ENCODE measurements around the gene MCF2L2.
"Not testable (repeated sequence)": the region's sequence is repeated elsewhere in the genome, so short reads cannot be mapped to it uniquely, and the experiment has no call there.

The MCF2L2 gene, protein sequence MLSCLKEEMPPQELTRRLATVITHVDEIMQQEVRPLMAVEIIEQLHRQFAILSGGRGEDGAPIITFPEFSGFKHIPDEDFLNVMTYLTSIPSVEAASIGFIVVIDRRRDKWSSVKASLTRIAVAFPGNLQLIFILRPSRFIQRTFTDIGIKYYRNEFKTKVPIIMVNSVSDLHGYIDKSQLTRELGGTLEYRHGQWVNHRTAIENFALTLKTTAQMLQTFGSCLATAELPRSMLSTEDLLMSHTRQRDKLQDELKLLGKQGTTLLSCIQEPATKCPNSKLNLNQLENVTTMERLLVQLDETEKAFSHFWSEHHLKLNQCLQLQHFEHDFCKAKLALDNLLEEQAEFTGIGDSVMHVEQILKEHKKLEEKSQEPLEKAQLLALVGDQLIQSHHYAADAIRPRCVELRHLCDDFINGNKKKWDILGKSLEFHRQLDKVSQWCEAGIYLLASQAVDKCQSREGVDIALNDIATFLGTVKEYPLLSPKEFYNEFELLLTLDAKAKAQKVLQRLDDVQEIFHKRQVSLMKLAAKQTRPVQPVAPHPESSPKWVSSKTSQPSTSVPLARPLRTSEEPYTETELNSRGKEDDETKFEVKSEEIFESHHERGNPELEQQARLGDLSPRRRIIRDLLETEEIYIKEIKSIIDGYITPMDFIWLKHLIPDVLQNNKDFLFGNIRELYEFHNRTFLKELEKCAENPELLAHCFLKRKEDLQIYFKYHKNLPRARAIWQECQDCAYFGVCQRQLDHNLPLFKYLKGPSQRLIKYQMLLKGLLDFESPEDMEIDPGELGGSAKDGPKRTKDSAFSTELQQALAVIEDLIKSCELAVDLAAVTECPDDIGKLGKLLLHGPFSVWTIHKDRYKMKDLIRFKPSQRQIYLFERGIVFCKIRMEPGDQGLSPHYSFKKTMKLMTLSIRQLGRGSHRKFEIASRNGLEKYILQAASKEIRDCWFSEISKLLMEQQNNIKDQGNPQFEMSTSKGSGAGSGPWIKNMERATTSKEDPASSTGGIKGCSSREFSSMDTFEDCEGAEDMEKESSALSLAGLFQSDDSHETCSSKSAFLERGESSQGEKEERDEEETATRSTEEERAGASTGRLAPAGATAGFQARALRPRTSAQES

GRCh38 chr3:183428447-183429211, at the start of gene MCF2L2:
Gene MCF2L2 (minus strand): TSS chr3:183428619. CDS start chr3:183427977, 642 bp downstream.
- DNase-seq, result peak; percentile 54

DNA sequence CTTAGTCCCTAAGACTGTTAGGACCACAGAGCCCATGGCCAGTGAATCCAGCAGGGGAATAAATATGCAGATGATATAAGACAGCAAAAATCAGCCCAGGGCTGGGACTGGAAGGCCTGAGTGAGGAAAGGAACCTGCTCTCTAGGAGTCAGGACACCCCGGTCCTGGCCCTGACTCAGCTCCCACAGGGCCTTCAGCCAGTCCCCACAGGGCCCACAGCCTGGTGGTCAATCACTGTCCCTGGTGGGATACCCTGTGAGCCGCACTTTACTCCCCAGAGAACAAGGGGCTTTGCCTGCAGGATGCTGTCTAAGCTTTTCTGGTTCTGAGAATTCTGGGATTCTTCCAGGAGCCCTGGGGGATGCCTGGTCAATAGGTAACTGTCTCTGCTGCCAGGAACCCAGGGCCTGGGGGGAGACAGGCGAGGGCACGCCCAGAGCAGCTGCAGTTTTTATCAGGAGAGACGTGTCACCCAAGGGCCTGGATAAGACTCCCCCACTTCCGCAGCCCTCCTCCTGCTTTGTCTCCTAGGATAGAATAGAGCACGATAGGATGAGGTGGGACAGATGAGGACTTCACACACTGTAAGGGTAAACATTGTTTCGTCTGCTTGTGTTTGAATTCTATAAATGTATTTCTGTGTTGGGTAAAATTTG, 49.5 kb upstream of the MCF2L2 start:
- DNase-seq, result no peak

GRCh38 chr3:183475764-183476162, 47.3 kb upstream of the MCF2L2 start:
- not testable (repeated sequence) for DNase-seq

DNA sequence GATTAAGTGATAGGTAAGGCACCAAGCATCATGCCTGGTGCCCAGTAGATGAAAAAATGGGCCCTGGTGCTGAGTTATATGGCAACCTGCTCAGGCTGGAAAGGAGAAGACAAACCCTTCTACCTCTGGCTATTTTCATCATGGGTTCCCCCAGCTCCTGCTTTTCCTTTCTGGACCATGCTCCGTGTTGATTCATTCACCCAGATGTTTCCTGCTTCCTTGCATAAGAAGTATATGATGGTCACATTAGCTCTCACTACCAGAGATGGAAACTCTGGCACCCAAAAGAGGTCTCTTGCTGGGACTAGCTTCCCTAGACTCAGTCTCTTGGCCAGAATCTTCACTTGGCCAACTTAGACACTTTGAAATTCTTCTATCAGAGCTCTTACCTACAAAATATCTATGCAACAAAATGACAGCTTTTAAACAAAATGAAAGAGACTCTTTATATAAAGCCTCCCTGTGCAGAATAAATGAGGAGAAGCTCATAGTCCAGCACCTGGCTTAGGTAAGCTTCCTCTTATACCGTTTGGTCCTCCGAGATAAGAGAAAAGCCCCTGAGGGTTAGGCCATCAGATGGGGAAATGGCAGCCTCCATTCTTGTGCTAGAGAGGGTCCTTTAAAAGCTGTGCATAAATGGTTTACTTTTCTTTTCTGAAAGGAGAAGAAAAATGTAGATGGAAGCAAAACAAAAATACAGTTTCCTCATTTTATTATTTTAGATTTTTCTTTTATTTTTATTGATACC, 46.8 kb upstream of the MCF2L2 start:
- no peak for DNase-seq

DNA sequence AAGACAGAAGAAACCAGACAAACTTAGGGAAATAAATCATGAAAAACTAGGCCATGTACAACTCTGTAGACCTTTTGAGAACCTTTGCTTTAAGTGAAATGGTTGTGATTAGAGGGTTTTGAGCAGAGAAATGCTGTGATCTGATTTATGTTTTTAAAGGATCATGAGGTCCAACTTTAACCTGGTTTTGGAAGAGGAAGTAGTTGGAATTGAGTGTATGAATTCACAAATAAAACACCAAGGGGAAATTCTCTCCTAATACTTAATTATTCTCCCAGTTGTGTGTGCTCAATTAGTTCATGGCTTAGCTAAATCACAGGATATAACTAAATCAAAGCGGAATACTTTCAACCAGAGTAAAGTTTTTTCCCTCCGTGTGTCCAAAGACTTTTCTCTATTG, 45.5 kb upstream of the MCF2L2 start:
- DNase-seq, result no peak

- DNase-seq, result no peak
These were observed 43.7 kb upstream of the MCF2L2 start for GRCh38 chr3:183472155-183472554.

DNA sequence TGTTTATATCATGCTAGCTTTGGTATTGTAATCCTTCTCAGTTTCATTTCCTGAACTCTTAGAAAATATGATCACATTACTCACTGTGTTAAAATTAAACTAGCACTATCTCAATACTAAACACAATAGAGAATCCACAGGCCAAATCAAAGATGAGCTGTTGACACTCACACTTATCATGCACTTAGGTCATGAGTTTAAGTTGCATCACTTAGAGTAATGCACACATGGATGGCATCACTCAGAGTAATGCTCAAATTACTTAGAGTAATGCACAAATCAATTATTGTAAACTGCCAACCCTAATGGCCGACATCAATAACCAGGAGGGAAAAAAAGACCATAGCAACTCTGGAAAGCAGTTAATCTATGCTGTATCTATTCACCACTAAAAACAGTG, 40.0 kb upstream of the MCF2L2 start:
- DNase-seq, result no peak

DNA sequence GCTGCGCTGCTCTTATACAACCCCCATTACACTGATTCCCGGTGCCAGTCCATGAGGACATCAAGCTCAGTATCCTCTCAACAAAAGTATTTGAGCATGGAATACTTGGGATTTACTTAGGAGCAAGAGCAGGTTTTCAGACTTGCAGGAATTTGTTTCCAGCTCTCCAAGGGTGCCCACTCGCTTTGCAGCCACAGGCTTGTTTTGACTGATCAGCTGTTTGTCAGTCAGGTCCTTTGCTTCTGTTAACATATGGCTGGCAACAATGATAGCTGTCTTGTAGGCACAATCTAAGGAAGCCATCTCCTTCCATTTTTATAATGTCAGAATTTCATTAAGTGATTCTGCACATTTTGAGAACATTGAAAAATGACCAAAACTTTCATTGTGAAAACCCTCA, 38.2 kb upstream of the MCF2L2 start:
- DNase-seq, result no peak

DNA sequence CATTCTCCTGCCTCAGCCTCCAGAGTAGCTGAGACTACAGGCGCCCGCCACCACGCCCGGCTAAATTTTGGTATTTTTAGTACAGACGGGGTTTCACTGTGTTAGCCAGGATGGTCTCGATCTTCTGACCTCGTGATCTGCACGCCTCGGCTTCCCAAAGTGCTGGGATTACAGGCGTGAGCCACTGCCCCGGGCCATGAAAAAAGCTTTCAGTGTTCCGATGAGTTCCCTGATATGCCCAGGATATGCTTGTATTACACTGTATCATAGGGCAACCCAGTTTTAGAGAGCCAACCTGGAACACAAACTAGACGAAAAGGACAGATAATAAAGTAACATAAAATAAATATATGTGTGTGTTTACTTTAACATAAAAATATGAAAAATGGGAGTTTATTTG, 37.3 kb upstream of the MCF2L2 start:
- not testable (repeated sequence) for DNase-seq

- DNase-seq, result no peak
These were observed 36.1 kb upstream of the MCF2L2 start for GRCh38 chr3:183464480-183464879.

DNA sequence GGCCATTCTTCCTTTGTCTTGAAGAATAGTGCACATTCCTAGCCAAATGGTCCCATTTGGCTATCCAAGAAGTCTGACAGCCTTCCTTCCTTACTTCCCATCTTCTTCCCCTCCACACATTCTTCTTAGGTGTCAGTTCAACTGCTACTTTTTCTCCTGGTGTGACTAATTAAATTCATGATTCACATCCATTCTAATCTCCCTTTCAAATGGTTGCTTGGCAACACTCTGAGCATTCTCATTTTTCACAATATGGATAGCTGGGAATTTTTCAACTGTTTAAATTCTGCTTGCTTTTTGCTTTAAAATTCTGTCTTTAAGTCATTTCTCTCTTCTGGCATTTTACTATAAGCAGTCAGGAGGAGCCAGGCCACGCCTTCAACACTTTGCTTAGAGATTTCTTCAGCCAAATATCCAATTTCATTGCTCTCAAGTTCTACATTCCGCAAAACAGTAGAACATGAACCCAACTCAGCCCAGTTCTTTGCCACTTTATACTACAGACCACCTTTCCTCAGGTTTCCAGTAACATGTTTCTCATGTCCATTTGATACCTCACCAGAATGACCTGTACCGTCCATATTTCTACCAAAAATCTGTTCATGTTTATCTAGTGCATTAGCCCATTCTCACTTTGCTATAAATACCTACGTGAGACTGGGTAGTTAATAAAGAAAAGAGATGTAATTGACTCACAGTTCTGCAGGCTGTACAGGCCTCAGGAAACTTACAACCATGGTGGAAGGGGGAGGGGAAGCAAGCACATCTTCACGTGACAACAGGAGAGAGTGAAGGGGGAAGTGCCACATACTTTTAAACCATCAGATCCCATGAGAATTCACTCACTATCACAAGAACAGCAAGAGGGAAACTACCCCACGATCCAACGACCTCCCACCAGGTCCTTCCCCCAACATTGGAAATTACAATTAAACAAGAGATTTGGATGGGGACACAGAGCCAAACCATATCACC, 31.9 kb upstream of the MCF2L2 start:
- no peak for DNase-seq

DNA sequence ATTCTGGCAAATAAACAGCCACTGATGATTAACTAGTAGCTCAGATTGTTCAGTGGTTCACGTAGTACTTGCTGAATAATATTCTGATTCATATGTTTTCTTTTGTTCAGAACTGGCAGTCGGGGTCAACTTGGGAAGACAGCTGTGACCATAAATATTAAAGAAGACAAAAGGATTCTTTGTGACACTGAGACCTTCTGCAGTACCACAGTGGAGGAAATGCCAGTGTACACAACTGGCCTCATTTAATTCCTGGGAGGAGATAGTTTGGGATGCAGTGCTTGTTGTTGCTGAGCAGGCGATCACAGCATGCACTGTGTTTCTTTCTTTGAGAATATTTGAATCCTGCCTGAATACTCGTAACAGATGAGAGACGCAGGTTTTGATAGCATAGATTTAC, 26.7 kb upstream of the MCF2L2 start:
- no peak for DNase-seq

DNA sequence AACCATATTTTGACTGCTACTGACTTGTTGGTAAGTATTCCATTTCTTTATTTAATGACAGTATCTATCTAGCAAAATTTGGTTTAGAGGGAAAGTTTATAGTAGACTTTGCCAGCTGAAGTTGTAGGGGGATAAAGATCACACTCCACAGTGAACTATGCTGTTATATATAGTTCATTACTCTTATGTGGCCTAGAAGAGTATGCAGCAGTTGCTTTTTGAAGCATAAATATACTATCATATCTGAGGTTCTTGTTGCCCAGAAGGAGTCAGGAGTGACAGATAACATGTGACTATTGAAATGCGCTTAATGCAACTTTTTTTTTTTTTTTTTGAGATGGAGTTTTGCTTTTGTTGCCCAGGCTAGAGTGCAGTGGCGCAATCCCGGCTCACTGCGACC, 25.6 kb upstream of the MCF2L2 start:
- no peak for DNase-seq

DNA sequence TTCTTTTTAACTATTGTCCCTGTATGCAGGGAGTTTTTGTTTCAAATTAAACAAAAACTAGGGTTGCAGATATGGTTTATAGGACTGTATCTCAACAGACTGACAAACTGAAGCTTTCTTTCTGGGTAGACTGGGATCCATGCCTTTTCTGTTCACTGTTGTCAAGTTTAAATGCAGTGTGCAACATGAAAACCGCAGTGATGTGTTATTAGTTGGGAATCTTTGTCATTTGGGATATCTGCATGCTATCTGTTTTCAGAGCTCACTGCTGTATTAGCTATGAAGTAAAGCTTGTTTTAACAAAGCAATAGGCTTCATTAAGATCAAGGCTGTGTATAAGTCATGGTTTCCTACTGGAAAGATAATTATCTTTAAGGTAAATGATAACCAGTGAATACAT, 21.4 kb upstream of the MCF2L2 start:
- DNase-seq, result no peak

DNA sequence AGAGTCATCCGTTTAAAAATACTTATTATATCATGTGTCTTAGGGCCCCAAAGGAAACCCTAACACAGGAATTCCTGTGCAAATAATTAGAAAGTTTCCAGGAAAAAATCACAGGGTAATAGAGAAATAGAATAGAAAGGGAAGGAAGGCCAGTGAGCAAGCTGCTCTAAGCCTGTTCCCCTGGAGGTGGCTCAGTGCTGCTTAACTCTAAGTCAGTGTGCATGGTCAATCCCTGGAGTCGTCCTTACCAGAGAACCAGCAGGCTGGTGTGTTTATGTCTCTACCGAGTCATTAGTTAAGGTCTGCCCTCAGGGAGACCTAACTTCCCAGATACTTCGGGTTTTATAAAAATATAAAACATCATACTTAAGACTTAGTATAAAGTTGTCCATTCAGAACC, 21.0 kb upstream of the MCF2L2 start:
- DNase-seq, result peak; percentile 17

DNA sequence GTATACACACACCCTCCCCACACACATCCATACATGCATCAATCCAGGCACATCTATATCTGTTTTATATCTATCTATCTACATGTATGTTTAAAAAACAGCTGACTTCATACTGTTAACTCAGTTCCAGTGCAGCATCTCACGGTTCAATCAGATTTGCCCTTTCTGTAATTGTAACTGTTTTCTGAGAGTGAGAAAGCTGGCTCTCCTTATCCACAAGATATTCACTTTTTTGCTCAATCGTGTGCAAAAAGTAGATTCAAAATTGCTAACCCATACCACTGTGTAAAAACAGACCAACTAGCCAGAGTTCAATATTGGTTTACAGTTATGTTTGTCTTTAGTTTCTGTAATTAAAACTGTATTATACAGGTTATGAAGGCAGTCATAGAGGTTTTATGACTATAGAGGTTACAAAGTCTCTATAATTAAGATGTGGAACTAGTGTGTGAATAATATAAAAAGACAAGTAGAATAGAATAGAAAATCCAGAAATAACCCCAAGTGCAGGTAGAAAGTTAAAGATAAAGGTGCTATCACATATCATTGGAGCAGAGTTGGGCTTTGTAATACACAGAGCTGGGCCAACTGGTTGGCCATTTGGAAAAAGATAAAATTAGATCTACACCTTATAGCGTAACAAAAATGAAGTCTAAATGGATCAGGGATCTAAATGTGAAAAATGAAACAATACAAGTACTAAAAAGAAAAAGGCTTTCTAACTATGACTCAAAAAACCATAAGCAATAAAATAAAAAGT, 20.1 kb upstream of the MCF2L2 start:
- DNase-seq, result no peak

DNA sequence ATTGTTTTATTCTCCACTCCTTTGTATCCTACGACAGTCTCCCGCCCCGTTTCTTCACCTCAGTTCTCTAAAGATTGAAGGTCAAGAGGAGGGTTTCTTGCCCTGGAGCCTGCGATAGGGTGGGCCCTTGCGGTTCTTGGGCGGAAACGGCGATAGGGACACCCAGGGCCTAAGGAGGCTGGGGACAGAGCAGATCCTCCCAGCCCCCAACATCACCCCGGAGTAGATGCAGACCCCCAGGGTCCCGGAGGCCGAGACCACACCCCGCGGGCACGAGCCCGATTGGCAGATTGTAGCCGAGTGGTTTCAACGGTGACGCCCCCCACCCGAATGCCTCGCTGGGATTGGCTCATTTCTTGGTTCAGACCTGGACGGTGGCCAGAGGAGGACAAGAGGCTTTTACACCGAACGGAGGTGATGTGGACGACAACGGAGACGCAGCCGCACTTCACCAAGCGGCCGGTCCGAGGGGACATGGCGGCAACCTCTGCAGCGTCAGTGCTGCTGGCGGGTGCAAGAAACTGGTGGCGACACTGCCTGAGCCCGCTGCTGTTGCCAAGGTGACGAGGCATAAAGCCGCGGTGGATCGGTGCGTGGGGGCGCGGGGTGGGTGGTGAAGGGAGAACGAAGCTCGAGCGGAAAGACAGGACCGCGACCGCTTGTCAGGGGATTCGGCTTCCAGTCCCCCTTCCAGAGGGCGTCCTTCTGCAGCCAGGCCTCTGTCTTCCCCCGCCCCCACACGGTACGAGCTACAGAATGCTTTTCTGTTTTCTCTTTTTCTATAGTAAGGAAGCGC, 19.0 kb upstream of the MCF2L2 start:
- peak; percentile 93 for DNase-seq

DNA sequence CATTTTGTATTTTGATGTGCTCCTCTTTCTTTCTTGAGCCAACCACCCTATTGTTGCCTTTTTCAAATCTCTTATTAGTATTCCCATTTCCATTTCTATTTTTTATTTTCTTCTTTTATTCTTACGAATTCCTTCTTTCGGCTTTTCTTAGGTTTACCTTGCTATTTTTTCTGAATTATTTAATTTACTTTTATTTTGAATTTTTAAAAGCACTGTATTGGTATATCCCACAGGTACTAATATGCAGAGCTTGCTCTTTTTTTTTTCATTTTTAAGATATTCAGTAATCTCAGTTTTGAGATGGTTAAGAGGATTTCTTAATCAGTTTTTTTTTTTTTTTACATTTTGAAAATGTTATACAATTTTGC, 18.4 kb upstream of the MCF2L2 start:
- no peak for DNase-seq

DNA sequence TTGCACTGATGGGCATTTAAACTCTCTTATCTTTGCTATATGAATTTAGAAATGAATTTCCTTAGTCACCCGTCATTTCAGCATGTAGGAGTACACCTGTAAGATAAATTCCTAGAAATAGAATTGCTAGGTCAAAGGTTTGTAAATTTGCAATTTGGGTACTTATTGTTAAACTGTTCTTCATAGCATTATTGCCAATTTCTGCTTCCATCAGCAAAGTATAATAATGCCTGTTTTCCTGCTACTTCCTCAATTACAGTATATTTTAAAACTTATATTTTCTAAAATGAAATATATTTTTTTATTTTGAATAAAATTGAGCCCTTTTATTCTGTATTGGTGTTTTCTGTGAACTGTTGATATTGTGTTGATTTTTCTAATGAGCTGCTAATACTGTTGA, 16.3 kb upstream of the MCF2L2 start:
- no peak for DNase-seq

All from NCI-H510A treated with DMSO at 0.1 percent for 48 hours (cell line).